ENCODE results near the gene AHCYL2.

The AHCYL2 gene

DNA sequence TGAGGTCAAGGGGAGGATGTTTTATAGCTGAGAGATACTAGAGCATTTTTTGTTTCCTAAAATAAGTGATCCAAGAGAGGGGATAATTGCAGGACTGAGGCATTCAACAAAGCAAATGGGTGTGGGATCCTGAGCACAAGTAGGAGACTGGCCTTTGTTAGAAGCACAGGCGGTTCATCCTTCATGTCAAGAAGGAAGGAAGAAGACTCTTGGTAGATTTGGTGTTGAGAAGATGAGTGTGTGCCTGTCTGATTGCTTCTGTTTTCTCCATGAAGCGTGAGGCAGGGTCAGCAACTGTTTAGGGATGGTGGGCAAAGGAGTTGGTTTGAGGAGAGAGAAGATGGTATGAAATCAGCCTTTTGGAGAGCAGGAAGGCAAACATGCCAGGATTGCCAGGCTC, 237.0 kb downstream of the AHCYL2 start:
- H3K27me3 ChIP-seq (ENCODE audit: low read length), result no peaks in the 10 kb centered on the region
- no peaks in the 10 kb centered on the region for H3K79me2 ChIP-seq (ENCODE audit: insufficient read depth, low read length)
- H4K20me1 ChIP-seq (ENCODE audit: low read depth, low read length), result no peaks in the 10 kb centered on the region
- no peaks in the 10 kb centered on the region for H3F3A ChIP-seq (ENCODE audit: insufficient read depth)
- no peaks in the 10 kb centered on the region for H3K9me3 ChIP-seq (ENCODE audit: insufficient read depth, low read length)
- no peak overlapping the region for H3K4me3 ChIP-seq (ENCODE audit: insufficient read depth, low read length, poor library complexity, severe bottlenecking)
- TF ChIP-seq EZH2phosphoT487 (conservative IDR thresholded peaks at IDR 0.05; ENCODE audit: low read length) (no peak), CTCF (IDR thresholded peaks at IDR 0.05; ENCODE audit: insufficient read depth, low read length, poor library complexity, severe bottlenecking) (no peak)
- no peaks in the 10 kb centered on the region for H3K9me2 ChIP-seq (replicated peaks; ENCODE audit: insufficient read depth, low read length)
- H3K9ac ChIP-seq (ENCODE audit: low read length), result no peak overlapping the region
- no peak overlapping the region for H3K4me2 ChIP-seq (ENCODE audit: low read depth, low read length, poor library complexity, severe bottlenecking)
- H2AFZ ChIP-seq (ENCODE audit: low read depth, low read length, severe bottlenecking), result no peak overlapping the region
- no peaks in the 10 kb centered on the region for H3K36me3 ChIP-seq (ENCODE audit: low read length)
- no peak overlapping the region for H3K27ac ChIP-seq (ENCODE audit: low read depth, low read length)

- Histone ChIP-seq H3K36me3 (ENCODE audit: low read length) (no peaks in the 10 kb centered on the region), H3K27me3 (ENCODE audit: low read length) (no peaks in the 10 kb centered on the region), H4K20me1 (ENCODE audit: low read depth, low read length) (no peaks in the 10 kb centered on the region), H3K79me2 (ENCODE audit: insufficient read depth, low read length) (no peaks in the 10 kb centered on the region), H3K9me3 (ENCODE audit: insufficient read depth, low read length) (no peaks in the 10 kb centered on the region), H3K27ac (ENCODE audit: low read depth, low read length) (no peak overlapping the region), H3K4me2 (ENCODE audit: low read depth, low read length, poor library complexity, severe bottlenecking) (no peak overlapping the region), H3K9me2 (replicated peaks; ENCODE audit: insufficient read depth, low read length) (no peaks in the 10 kb centered on the region), H3K4me3 (ENCODE audit: insufficient read depth, low read length, poor library complexity, severe bottlenecking) (no peak overlapping the region), H3F3A (ENCODE audit: insufficient read depth) (no peaks in the 10 kb centered on the region), H2AFZ (ENCODE audit: low read depth, low read length, severe bottlenecking) (no peak overlapping the region), H3K9ac (ENCODE audit: low read length) (no peak overlapping the region)
- TF ChIP-seq EZH2phosphoT487 (conservative IDR thresholded peaks at IDR 0.05; ENCODE audit: low read length) (no peak), CTCF (IDR thresholded peaks at IDR 0.05; ENCODE audit: insufficient read depth, low read length, poor library complexity, severe bottlenecking) (no peak)
Measured at GRCh38 chr7:129462420-129462819, 237.6 kb downstream of the AHCYL2 start.

- Histone ChIP-seq H3F3A (ENCODE audit: insufficient read depth) (no peaks in the 10 kb centered on the region), H3K9me2 (replicated peaks; ENCODE audit: insufficient read depth, low read length) (no peaks in the 10 kb centered on the region), H3K27me3 (ENCODE audit: low read length) (no peaks in the 10 kb centered on the region), H3K9me3 (ENCODE audit: insufficient read depth, low read length) (no peaks in the 10 kb centered on the region), H3K4me2 (ENCODE audit: low read depth, low read length, poor library complexity, severe bottlenecking) (no peak overlapping the region), H3K79me2 (ENCODE audit: insufficient read depth, low read length) (no peaks in the 10 kb centered on the region), H3K4me3 (ENCODE audit: insufficient read depth, low read length, poor library complexity, severe bottlenecking) (no peak overlapping the region), H3K27ac (ENCODE audit: low read depth, low read length) (no peak overlapping the region), H4K20me1 (ENCODE audit: low read depth, low read length) (no peaks in the 10 kb centered on the region), H2AFZ (ENCODE audit: low read depth, low read length, severe bottlenecking) (no peak overlapping the region), H3K9ac (ENCODE audit: low read length) (no peak overlapping the region), H3K36me3 (ENCODE audit: low read length) (no peaks in the 10 kb centered on the region)
- no peak for TF ChIP-seq EZH2phosphoT487 (conservative IDR thresholded peaks at IDR 0.05; ENCODE audit: low read length)
Measured at GRCh38 chr7:129464194-129464593, 239.4 kb downstream of the AHCYL2 start.

- Histone ChIP-seq H2AFZ (ENCODE audit: low read depth, low read length, severe bottlenecking) (no peak overlapping the region), H3K4me2 (ENCODE audit: low read depth, low read length, poor library complexity, severe bottlenecking) (no peak overlapping the region), H3K36me3 (ENCODE audit: low read length) (no peaks in the 10 kb centered on the region), H3F3A (ENCODE audit: insufficient read depth) (no peaks in the 10 kb centered on the region), H3K27ac (ENCODE audit: low read depth, low read length) (no peak overlapping the region), H3K9me3 (ENCODE audit: insufficient read depth, low read length) (no peaks in the 10 kb centered on the region), H3K9ac (ENCODE audit: low read length) (no peak overlapping the region), H3K9me2 (replicated peaks; ENCODE audit: insufficient read depth, low read length) (no peaks in the 10 kb centered on the region), H3K79me2 (ENCODE audit: insufficient read depth, low read length) (no peaks in the 10 kb centered on the region), H4K20me1 (ENCODE audit: low read depth, low read length) (no peaks in the 10 kb centered on the region), H3K27me3 (ENCODE audit: low read length) (no peaks in the 10 kb centered on the region), H3K4me3 (ENCODE audit: insufficient read depth, low read length, poor library complexity, severe bottlenecking) (no peak overlapping the region)
- TF ChIP-seq EZH2phosphoT487 (conservative IDR thresholded peaks at IDR 0.05; ENCODE audit: low read length) (no peak), CTCF (IDR thresholded peaks at IDR 0.05; ENCODE audit: insufficient read depth, low read length, poor library complexity, severe bottlenecking) (no peak)
Measured at GRCh38 chr7:129465080-129465479, 240.2 kb downstream of the AHCYL2 start.

Data from SU-DHL-6 (cell line).